ENCODE measurements around the gene RHOT1.
"Not testable (repeated sequence)": the region's sequence is repeated elsewhere in the genome, so short reads cannot be mapped to it uniquely, and the experiment has no call there.

Gene RHOT1

DNA sequence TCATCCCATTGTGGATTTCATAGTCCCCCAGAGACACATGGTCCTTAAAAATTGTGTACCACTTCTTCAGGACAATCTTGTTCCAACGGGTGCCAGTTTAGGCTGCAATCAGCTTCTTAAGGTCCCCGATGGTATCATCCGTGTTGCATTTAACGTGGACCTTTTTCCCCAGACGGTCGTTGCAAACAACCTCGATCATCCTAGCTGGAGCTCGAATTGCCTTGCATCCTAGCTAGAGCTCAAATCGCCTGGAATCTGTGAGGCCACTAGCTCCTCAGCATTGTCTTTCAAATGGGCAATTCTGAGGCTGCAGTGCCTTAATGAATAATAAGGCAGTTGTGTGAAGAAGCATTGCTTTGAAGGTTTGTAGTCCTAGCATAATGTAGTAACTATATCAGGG is 85.6 kb downstream of the RHOT1 start:
- DNase-seq (ENCODE audit: low read depth in 2 of 2) = no peak

DNA sequence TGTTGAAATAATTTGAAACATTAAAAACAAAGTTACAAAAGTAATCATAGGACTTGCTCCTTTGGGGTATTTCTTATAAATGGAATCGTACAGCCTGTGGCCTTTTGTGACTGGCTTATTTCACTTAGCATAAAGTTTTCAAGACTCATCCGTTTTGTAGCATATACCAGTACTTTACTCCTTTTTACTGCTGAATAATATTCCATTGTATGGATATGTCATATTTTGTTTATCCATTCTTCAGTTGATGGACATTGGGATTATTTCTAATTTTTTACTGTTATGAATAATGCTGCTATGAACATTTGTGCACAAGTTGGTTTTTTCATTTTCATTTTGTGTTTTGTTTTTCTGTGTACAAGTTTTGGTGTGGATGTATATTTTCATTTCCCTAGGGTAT is 93.3 kb downstream of the RHOT1 start:
- no peak for DNase-seq (ENCODE audit: low read depth in 2 of 2)

DNA sequence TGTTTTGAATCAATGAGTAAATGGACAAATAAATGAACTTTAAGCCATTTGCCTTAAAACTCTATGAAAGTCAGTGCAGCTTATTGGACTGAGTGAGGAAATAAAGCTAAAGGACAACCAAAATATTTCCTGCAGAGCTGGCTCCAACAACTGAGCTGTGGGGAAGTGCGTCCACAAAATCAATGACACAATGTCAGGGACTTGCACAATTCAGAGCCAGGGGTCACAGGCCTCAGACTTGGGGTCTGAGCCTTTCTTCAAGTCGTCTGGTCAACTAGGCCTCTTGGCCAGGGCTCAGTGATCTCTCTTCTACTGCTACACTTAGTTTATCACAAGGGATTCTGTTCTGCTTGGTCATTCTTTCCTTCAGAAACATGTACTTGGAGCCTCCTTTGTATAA is 97.2 kb downstream of the RHOT1 start:
- DNase-seq (ENCODE audit: low read depth in 2 of 2) = no peak

DNA sequence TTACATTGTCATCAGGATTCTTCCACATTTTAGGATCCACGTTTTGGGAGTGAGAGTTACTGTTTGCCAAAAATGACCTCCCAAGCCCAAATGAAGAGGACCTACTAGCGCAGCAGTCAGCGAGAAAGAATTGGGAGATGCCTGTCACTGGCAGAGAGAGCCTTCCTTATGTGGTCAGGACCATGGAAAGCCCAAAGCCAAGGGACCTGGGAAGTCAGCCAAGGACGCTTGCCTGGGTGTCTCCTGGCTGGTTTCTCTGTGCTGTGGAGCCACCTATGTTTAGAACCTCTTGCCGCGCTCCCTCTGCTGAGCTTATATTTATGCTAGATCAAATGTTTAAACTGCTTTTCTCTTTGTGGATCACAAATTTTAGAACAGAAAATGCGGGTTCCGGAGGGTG is 98.4 kb downstream of the RHOT1 start:
- no peak for DNase-seq (ENCODE audit: low read depth in 2 of 2)

DNA sequence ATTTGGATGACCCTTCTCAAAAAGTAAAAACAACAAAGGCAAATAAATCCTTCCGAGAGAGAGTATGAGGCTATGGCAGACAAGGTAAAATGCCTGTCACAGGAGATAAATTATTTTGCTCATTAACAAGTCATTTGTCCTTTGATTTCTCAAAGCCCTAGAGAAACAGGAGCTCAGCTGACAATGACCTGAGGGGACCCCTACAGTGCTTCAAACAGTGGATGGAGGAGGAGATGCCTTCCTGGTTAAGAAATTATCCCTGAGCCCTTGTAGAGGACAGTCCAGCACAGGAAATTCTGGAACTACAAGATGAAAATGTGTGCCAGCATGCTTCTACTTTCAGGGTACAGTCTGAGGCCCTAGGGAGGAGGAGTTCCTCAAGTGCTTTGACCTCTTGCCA is 99.3 kb downstream of the RHOT1 start:
- no peak for DNase-seq (ENCODE audit: low read depth in 2 of 2)

DNA sequence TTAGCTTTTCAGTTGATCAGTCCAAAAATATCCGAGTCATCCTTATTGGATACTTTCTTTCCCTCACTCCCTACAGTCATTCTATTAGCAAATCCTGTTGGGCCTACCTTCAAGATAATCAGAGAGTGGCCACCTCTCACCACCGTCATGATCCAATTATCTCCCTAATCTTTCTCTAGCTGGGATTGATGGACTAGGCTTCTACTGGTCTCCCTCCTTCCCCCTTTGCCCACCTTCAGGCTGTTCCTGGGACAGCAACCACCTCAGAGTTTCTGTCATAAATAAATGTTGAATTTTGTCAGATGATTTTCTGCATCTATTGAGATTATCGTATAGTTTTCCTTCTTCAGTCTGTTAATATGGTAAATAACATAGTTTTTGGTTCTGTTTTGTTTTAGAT is 107.2 kb downstream of the RHOT1 start:
- no peak for DNase-seq (ENCODE audit: low read depth in 2 of 2)

DNA sequence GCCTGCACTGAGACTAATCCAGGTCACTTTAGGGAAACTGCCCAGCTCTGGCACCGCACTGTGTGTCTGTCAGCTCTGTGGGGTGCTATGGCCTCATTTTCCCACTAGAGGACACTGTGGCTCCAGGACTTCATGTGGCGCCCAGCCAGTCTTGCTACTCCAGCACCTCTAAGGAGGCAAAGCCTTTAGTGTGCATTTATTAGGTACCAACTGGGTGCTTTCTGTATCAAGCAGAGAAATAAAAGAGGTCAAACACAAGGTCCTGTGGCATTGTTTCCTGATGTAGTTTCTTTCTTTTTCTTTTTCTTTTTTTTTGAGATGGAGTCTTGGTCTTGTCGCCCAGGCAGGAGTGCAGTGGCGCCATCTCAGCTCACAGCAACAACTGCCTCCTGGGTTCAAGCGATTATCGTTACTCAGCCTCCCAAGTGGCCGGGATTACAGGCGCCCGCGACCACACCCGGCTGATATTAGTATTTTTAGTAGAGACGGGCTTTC is 110.9 kb downstream of the RHOT1 start:
- peak; percentile 25 to 39 for DNase-seq (ENCODE audit: low read depth in 2 of 2)

DNA sequence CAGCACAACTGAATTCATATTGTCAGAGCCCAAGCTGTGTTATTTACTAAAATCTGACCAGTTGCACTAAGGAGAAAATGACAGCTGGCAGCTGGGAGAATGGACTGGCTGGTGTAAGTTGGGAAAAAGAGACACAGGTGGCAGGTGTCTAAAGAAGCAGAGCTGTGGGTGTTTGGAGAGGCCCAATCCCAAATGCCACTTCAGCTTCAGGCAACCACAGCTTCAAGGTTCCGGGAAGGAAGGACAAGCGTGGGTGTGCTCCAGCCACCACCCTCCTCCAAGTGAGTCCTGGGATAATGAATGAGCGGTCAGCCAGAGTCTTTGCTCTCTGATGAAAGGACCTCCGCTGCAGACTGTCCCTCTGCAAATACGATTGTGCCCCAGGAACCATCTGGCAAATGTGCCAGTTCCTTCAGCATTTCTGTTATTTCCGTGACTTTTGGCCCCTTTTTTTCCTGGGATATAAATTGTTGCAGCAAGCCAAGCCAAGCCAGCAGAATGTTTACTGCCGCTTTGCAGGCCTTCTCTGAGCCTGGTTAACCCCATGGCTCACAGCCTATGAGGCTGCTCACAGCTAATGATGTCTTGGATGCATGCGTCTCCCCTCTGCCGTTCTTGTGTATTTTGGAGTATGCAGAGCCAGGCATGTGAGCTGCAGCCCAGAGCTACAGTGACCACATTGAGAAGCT is 113.9 kb downstream of the RHOT1 start:
- DNase-seq (ENCODE audit: low read depth in 2 of 2) = no peak

DNA sequence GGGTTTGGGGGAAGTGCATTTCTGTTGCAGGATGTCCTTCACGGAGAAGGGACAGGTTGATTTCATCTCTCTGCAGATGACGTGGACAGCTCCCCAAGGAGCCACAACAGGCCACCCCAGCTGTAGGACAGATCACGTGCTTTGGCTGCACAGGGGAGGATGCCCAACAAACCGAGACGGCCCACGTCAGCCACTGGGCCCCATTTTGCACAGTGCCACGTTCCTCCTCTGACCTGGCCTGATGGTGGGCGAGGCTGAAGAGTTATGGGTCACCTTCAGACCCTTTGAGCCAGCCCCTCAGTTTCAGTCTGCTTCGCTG is 114.4 kb downstream of the RHOT1 start:
- DNase-seq (ENCODE audit: low read depth in 2 of 2) = no peak

DNA sequence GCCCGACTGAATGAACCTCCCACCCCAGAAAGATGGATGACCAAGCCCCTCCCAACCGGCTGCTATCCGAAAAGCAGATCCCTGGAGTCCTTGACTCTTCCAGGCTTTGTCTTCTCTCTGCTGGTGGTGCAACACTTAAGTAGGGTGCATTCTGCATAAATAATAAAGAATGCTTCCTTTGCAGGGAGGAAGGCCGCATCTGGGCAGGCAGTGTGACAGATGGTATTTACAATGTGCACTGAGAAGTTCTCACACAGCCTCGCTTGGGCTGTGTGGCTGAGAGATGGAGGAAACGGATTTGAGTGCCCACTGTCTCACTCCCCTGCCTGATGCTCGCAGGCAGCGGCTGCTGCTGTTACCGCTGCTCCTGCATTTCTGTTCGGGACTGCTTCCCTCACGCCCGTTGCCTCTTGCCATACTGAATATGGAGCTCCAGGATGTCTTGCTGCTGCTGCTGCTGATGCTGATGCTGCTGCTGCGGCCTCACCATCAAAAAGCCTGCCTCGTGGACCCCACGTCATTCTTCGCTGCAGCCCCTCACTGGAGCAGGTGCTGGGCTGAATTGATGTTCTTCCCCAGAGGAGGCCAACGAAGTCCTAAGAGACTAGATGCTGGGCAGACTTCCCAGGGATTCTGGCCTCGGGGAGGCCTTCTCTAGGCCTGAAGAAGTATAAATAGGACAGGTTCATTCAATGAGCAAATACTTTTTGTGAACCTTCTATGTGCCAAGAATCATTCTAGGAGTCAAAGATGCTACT is 116.3 kb downstream of the RHOT1 start:
- no peak for DNase-seq (ENCODE audit: low read depth in 2 of 2)

DNA sequence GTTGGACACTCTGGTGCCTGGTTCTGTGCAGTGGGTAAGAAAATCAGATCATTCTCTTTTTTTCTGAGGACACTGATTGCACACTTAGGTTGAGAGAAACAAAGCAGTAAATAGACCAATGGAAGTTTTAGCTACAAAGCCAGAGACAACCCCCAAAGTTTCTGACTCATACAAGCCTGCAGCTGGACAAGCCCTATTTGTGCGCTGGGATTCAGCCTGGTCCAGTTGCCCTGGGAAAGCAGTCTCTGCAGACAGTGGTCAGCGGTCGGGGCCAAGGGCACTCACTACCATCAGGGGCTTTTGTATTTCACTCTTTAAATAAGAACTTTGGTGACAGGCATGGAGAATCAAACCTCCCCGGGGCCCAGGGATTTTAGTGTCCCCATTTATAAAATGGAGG is 117.3 kb downstream of the RHOT1 start:
- DNase-seq (ENCODE audit: low read depth in 2 of 2) = no peak

DNA sequence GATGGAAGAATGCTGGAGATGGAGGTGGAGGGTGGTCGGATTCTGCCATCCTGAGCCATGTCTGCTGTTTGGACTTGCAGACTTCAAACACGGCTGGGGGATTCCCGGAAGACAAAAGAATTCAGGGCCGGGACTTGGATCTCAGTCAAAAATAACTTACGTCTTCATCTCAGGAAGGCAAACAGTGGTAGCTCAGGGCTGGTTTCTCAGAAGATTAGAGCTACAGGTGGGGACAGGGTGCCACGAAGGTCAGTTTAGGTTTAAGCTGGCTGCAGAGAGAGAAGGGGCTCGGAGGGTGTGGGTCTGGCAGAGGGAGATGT is 119.1 kb downstream of the RHOT1 start:
- no peak for DNase-seq (ENCODE audit: low read depth in 2 of 2)

DNA sequence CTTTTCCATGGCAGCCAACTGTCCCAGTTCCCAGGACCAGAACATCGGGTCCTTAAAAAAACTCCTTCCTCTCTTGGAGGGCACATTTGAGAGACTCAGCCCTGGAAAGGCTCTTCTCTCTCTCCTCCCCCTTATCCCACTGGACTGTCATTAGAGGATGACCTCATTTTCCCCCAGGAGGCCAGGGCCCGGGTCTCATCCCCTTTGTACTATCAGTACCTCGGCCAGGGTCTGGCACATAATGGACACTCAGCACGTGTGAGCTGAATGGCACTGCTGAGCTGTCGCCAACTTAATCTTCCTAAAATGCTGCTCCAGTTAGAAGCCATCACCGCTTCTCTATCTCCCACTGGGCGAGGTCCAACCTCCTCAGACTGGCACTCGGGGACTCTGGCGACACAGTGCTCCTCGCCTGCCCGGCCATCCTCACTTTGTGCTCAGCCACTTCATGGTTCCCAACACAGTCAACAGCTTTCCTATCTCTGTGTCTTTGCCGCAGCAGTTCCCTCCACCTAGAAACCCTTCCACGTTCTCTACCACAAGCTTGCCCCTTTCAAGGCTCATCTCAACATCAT is 119.7 kb downstream of the RHOT1 start:
- no peak for DNase-seq (ENCODE audit: low read depth in 2 of 2)

DNA sequence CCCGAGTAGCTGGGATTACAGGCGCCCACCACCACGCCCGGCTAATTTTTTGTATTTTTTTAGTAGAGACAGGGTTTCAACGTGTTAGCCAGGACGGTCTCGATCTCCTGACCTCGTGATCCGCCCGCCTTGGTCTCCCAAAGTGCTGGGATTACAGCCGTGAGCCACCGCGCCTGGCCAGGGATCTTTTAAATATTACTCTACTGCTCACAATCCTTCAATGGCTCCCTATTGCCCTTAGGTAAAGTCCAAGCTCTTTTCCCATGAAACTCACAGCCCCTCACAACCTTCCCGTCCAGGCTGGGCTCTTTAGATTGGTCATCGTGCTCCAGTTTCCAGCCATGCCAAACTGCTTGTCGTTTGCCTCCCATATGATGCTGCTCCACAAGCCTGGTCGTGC is 121.2 kb downstream of the RHOT1 start:
- not testable (repeated sequence) for DNase-seq (ENCODE audit: low read depth in 2 of 2)

DNA sequence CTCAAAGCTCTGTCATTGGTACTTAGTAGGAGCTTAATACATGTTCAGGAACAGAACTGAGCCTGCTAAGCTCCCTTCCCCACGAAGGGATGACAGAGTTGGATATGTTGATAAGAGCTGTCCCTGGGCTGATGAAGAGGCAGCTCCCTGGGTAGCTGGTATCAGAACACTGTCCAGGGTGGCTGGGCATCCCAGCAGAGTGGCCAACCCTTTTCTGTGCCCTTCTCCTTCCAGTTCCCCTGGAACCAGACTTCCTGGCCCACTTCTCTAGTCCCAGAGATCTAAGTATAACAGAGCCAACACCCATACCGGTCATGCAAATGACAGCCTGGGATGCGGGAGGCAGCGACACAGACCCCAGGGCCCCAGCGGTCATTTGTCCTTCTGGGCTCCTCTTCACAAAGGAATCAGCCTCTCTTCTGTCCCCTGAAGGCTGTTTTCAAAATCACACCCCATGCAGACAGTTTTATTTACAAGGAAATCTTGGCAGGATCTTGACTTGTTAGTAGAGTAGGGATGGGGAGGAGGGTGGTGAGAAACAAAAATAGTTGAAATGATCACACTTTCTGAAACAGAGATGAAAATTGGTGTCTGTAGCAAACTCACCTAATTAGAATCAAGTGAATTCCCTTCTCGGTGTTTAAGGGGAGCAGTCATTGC is 122.0 kb downstream of the RHOT1 start:
- no peak for DNase-seq (ENCODE audit: low read depth in 2 of 2)

DNA sequence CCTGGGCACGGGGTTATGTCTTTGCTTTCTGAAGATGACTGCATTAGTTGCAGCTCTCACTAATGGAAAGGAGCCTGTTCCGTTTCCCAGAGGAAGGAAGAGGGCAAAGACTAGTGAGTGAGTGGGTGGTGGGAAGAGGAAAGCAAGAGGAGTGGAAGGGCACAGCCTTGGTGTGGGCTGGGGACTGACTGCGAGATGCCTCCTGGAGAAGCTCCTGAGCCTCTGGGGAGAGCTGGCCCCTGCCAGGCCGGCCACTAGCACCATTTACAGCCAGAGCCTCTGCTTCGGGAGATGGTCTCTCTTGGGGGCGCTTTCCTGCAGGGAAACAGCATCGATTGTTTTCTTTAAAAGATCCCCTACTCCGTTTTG is 122.5 kb downstream of the RHOT1 start:
- DNase-seq (ENCODE audit: low read depth in 2 of 2) = no peak

DNA sequence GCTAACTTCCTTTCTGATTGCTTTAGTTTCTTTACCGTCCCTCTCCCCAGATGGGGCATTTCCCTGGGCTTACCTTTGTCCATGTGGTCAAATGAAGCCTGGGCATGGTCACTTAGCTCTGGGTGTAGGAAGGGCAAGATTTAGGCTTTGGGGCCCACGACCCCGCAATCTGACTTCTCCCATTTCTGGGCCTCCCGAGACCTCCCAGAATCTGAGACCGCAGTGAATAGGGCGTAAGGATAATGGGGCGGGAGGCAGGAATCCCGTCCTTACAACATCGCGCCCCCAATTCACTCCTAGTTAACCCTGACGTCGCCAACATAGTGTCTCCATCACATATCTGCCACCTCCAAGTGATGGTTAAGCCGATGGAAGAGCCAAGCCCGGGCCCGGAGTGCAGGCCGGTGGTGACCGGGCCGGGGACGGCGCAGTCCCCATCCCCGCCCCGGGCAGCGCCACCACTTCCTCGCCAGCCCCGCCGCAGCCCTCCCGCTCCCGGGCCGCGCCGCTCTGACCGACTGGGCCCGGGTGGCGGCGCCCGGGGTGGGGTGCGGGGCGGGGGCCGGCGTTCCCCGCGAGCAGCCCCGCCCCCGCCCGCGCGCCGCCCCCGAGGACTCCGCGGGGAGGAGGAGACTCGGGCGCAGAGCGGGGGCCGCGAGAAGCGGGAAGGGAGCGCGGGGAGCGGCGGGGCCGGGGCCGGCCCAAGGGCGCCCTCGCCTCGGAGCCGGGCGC is 123.1 kb downstream of the RHOT1 start, which contains the start of gene RHBDL3:
RHBDL3 (plus strand) TSS at position 641 of the 732 bp plus-strand sequence. CDS start 358 bp downstream, outside the sequence.
- DNase-seq (ENCODE audit: low read depth in 2 of 2) = no peak

DNA sequence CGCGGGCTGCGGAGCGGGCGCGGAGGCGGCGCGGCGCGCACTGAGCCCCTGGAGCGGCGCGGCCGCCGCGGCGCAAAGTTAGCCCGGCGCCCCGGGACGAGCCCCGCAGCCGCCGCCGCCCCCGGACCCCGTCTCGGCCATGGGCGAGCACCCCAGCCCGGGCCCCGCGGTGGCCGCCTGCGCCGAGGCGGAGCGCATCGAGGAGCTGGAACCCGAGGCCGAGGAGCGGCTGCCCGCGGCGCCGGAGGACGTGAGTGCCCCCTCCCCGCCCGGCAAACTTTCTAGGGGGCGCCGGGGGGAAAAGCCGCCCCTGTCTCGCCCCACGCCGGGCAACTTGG is 123.7 kb downstream of the RHOT1 start:
- no peak for DNase-seq (ENCODE audit: low read depth in 2 of 2)

DNA sequence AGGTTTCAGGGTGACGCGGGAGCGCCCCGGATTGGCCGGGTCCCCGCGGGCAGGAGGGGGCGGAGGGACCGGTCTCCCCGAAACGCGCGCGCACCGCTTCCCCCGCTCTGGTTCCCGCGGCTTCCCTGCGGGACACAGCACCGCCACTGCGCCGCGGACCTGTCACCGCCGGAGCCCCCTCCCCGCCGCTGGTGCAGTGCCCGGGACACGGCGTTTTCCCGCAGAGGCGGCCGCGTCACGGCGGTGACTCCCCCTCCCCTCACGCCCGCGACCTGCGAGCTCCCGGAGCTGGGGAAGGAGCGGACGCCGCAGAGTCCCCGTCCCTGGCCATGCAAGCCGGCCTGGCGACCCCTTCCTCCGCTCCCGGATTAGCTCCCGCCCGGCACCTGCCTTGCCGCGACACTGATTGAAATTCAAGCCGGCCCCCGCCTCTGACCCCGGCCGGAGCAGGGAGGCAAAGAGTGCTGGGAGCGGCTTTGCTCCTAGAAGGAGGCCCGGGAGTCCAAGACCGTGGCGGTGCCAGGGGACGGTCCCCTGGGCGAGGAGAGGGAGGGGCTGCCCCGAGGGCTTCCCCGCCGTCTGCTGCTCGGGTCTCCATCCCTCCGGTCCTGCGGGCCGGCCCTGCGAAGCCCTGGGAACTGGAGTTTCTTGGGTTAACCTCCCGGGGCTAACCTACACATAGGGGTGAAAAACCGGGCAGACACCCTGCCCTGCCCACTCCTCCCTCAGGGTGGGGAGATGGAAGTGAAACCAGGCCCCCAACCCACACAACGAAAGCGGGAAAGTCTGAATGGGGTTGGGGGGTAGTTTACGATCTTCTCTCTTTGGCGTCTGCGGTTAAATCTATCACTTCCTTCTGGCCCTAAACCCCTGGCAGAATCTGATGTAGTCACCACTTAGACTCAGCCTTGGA is 124.3 kb downstream of the RHOT1 start:
- DNase-seq (ENCODE audit: low read depth in 2 of 2) = no peak

DNA sequence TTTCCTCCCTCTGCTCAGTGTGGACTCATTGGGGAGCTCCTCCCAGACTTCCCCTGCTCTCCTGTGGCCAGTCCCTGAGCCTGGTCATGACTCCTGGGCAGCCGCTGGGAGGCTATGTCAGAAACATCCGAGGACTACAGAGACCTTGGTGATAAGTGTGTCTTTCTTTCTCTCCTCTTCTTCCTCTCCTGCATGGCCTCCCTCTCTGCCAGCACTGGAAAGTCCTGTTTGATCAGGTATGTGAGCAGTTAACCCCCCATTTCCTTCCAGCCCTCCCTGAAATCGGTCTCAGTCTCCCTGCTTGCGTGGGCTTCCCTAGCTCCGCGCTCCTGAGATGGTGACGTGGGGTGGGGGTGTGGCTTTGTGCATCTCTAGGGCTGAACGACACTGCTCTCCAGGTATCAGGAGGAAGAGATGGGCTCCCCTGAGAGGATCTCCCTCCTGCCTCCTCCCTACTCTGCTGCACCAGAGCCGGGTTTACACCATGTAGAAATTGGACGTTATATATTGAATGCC is 125.4 kb downstream of the RHOT1 start:
- DNase-seq (ENCODE audit: low read depth in 2 of 2) = no peak

DNA sequence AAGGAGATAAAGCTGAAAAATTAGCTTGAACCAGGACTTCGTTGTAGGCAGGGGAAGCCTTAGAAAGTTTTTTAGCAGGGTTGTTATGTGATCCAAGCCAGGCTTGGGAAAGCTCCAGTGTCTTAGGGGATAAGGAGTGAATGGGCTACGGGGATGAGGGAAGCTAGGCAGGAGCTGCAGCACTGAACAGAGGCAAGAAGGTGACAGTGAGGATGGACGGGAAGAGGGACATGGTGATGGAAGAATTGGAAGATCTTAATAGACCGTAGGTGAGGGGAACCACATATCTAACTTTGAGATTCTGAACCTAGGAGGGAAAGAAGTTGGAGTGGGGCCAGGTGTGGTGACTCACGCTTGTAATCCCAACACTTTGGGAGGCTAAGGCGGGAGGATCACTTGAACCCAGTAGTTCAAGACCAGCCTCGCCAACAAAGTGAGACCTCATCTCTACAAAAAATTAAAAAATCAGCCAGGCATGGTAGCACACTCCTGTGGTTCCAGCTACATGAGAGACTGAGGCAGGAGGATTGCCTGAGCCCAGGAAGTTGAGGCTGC is 126.5 kb downstream of the RHOT1 start:
- no peak for DNase-seq (ENCODE audit: low read depth in 2 of 2)
